TTC549 (cell line): ENCODE measurements around the gene RPL10.

Source experiments
- FAIRE-seq: peaks from 2 replicates; lab custom pipeline; 2012; peaks lifted over from hg19 to GRCh38; lab: Jason Lieb, UNC

RPL10 gene

DNA sequence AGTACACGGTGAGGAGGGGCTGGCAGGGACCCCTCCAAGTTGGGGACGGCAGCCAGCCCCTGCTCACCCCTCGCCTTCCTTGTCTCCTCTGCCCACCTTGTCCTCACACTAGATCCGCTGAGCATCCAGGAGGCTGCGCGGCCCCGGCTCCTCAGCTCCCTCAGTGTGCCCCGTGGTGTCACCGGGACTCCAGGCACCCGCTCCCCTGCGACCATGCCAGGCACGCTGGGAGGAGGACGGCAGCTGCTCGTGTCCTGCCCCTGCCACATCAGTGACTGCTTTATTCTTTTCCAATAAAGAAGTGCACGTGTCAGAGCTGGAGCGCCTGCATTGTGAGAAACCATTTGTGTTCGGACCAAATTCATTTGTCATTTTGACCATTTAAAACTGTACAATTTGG, 52.1 kb downstream of the RPL10 start:
- no peak for FAIRE-seq
